GM18526 (cell line): ENCODE measurements around the gene HSBP1.

Source experiments
- POLR2A ChIP-seq: IDR thresholded peaks from 3 replicates; pipeline ENCODE4 v1.6.1; 2011; ENCODE audit not compliant: insufficient read length; ENCODE audit errors: extremely low read depth

Gene HSBP1

DNA sequence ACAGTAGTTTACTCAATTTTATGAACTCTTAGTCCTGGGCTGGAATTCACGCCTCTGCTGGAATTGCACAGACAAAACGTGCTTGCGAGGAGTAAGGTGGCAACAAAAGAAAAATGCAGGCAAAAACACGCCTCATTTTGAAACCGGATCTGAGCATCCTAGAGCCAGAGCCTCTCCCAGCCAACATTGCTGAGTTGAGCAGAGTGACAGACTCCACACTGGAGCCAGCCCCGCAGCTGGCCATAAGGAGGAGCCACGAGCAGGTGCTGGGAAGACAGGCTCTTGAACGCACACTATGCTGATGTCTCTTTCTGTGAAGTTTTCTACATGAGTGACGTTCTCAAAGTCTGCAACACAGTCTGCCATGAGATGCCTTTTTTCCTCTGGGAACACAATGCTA lies 14.6 kb upstream of the HSBP1 start:
- TF ChIP-seq POLR2A, result no peak

DNA sequence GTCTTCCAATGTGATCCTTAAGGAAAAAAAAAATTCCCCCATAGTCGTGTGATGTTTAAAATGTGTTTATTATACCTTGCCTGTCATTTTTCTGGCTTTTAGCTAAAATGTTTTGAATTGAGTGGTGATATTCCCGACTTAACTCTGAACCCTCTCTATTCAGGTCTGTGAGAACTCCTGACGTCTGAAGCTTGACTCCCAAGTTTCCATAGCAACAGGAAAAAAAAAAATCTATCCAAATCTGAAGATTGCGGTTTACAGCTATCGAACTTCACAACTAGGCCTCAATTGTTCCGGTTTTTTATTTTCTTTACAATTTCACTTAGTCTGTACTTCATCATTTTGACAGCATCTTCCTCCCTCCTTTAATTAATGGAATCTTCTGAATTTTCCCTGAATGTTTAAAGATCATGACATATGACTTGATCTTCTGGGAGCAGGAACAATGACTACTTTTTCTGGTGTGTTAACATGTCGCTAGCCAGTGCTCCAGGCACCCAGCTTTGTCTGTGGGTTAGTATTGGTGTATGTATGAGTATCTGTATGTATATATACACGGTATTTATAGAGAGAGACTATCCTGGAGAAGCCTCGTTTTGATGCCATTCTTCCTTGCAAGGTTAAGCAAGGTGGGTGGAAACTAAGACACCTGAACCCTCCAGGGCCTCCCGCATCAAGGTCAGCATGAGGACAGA lies 12.8 kb upstream of the HSBP1 start:
- TF ChIP-seq POLR2A, result no peak

- TF ChIP-seq POLR2A, result no peak
Measured at GRCh38 chr16:83797013-83797412, 10.8 kb upstream of the HSBP1 start.

GRCh38 chr16:83799336-83799735 lies 8.4 kb upstream of the HSBP1 start:
- TF ChIP-seq POLR2A, result no peak

DNA sequence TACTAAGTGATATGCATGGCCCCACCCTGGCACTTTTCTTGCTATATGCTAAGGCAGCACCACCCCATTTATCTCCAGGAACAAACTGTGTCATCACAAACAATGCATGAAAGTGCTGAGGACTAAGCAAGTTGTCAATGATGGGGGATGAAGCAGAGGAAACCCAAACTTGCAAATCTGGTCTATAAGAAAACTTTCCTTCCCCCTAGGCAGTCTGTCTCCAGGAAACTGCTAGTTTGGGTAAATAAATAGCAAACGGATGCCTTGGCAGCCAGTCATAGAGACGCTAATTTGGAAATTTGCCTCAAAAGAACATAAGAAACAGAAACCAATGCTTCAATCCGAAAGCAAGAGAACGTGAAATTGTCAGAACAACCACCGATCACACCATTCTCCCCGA lies 5.6 kb upstream of the HSBP1 start:
- no peak for TF ChIP-seq POLR2A

GRCh38 chr16:83802554-83803205 lies 5.1 kb upstream of the HSBP1 start:
- no peak for TF ChIP-seq POLR2A

- no peak for TF ChIP-seq POLR2A
Measured at GRCh38 chr16:83803811-83804210, 4.0 kb upstream of the HSBP1 start.

DNA sequence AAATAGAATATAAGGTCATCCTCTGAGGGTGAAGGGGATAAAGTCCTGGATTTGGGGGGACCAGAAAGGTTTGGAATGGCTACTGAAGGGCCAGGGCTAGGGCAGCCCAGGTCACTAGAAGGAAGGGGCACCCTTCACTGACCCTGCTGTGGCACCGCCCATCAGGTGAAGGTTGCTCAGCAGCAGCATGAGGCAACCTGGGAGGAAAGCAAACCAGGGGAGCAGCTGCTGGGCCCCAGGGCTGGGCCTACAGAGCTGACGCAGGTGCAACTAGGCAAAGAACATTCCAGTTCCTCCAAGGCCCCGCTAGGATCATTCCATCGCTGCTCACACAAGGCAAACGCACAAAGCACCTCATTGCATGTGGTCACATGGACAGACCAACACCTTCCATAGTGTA lies 3.4 kb upstream of the HSBP1 start:
- no peak for TF ChIP-seq POLR2A

GRCh38 chr16:83806036-83806435 lies 1.7 kb upstream of the HSBP1 start:
- TF ChIP-seq POLR2A, result no peak

DNA sequence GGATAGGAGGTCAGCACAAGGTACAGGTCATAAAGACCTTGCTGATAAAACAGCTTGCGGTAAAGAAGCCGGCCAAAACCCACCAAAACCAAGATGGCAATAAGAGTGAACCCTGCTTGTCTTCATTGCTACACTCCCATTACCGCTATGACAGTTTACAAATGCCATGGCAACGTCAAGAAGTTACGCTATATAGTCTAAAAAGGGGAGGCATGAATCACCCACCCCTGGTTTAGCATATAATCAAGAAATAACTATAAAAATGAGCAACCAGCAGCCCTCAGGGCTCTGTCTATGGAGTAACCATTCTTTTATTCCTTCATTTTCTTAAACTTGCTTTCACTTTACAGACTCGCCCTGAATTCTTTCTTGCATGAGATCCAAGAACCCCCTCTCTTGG lies 1.0 kb upstream of the HSBP1 start:
- no peak for TF ChIP-seq POLR2A

- no peak for TF ChIP-seq POLR2A
Measured at GRCh38 chr16:83807327-83807709, 460 bp upstream of the HSBP1 start.

- TF ChIP-seq POLR2A, result no peak
Measured at GRCh38 chr16:83808573-83809014, 816 bp downstream of the HSBP1 start.

DNA sequence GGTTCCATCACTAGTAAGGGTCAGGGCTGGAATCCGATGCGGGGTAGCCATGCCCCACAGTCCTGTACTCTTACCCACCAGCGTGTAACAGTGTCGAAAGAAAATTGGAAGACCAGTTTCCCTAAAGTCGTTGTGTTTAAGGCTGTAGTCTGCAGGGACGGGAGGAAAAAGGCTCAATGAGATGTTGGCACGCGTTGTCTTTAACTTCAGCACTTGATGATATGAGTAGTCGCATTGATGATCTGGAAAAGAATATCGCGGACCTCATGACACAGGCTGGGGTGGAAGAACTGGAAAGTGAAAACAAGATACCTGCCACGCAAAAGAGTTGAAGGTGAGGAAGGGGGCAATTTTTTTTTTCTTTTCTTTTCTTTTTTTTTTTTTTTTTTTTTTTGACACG lies 1.3 kb downstream of the HSBP1 start:
- no peak for TF ChIP-seq POLR2A

- TF ChIP-seq POLR2A, result no peak
Measured at GRCh38 chr16:83810901-83811300, 3.1 kb downstream of the HSBP1 start.

DNA sequence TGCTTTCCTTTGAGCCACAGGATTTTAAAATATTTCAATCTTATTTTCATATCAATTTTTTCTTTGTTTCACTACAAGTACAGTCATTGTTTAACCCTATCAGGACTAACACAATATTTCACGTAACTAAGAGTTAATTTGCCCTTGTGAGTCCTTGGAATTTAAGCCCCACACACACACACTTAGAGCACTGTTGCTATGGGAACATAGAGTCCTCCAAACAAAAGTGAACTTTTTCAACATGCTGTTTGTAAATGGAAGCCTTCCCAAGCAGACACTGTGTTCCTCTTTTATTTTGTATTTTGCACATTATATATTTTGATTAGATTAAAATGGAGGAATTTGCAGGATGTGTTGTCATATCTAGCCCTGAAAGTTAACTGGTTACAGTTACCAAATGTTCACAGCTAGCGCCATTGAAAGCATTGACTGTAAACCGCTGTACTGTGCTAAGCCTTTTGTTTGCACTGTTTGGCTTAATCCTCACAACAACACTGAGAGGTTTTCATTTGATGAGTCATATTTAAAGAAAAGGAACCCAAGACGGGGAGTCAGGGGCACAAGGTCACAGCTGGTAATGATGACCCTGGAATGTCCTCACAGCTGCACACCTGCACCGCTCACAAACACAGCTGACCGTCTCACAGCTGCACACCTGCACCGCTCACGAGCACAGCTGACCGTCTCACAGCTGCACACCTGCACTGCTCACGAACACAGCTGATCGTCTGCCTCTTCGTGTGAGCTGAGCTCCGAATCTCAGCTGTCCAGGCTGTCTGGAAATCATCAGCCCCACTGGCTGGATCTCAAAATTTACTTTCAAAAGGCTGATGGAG lies 6.3 kb downstream of the HSBP1 start:
- TF ChIP-seq POLR2A, result no peak

- TF ChIP-seq POLR2A, result no peak
Measured at GRCh38 chr16:83814659-83814985, 6.8 kb downstream of the HSBP1 start.
